Stomach (tissue), 4 donors: ENCODE measurements around the gene SEC14L3.

Experiments
- CTCF ChIP-seq, 7 experiments: fragments of 450-650 bp in 4 of 7; fragments of 200-600 bp in 3 of 7; sonication (generic) in 3 of 7; IDR thresholded peaks; one replicate each; pipeline ENCODE4 v1.5.1; 2016 to 2019; ENCODE audit warnings: antibody characterized with exemption in 7 of 7, control low read depth in 2 of 7, mild to moderate bottlenecking in 1 of 7
- POLR2A ChIP-seq, 4 donors: fragments of 450-650 bp; IDR thresholded peaks; one replicate each; pipeline ENCODE4 v1.6.1; 2016; ENCODE audit warnings: antibody characterized with exemption in 4 of 4, control low read depth in 2 of 4, mild to moderate bottlenecking in 1 of 4, moderate library complexity in 1 of 4

GRCh38 chr22:30516731-30517130, 44.9 kb upstream of the SEC14L3 start:
- TF ChIP-seq CTCF (IDR thresholded peaks at IDR 0.05) (no peak), POLR2A (IDR thresholded peaks at IDR 0.05) (no peak)
